SK-N-SH treated with all-trans-retinoic acid at 6 μM for 48 hours (cell line): ENCODE measurements around the gene CAMSAP3.

Experiments
- ATAC-seq: fragments of 200-7000 bp; cut with Tn5 transposase; 3 replicates; pipeline ENCODE4 v1.9.1; 2020; ENCODE audit warnings: mild to moderate bottlenecking, moderate library complexity
- BACH2 ChIP-seq: fragments of 250-450 bp; sonication (Bioruptor Pico); IDR thresholded peaks from 2 replicates; pipeline ENCODE4 v1.9.0; 2021; ENCODE audit warnings: mild to moderate bottlenecking, borderline replicate concordance
- CREB5 ChIP-seq: fragments of 250-450 bp; sonication (Bioruptor Pico); IDR thresholded peaks from 2 replicates; pipeline ENCODE4 v1.5.1; 2020; ENCODE audit warnings: low read depth, mild to moderate bottlenecking, moderate library complexity
- CSDC2 ChIP-seq: fragments of 250-450 bp; sonication (Bioruptor Pico); IDR thresholded peaks from 2 replicates; pipeline ENCODE4 v1.5.0; 2020; ENCODE audit warnings: mild to moderate bottlenecking, moderate library complexity
- CSRNP3 ChIP-seq: fragments of 250-450 bp; sonication (Bioruptor Pico); IDR thresholded peaks from 2 replicates; pipeline ENCODE4 v1.5.1; 2021; ENCODE audit warnings: mild to moderate bottlenecking, moderate library complexity
- ESRRG ChIP-seq: fragments of 250-450 bp; sonication (Bioruptor Pico); IDR thresholded peaks from 2 replicates; pipeline ENCODE4 v1.6.1; 2021; ENCODE audit warnings: mild to moderate bottlenecking
- GLIS3 ChIP-seq: fragments of 250-450 bp; sonication (Bioruptor Pico); IDR thresholded peaks from 2 replicates; pipeline ENCODE4 v1.5.0; 2020; ENCODE audit warnings: mild to moderate bottlenecking, moderate library complexity
- ISL1 ChIP-seq: fragments of 250-450 bp; sonication (Bioruptor Pico); IDR thresholded peaks from 2 replicates; pipeline ENCODE4 v2.1.2; 2022; ENCODE audit warnings: mild to moderate bottlenecking, moderate library complexity
- OSR1 ChIP-seq: fragments of 250-450 bp; sonication (Bioruptor Pico); IDR thresholded peaks from 2 replicates; pipeline ENCODE4 v1.8.0; 2022; ENCODE audit warnings: moderate library complexity, mild to moderate bottlenecking, inconsistent platforms
- PPARA ChIP-seq: fragments of 250-450 bp; sonication (Bioruptor Pico); IDR thresholded peaks from 2 replicates; pipeline ENCODE4 v1.5.0; 2020; ENCODE audit warnings: mild to moderate bottlenecking, borderline replicate concordance
- RARB ChIP-seq: fragments of 250-450 bp; sonication (Bioruptor Pico); IDR thresholded peaks from 2 replicates; pipeline ENCODE4 v1.8.0; 2021; ENCODE audit warnings: mild to moderate bottlenecking, moderate library complexity
- SNAI2 ChIP-seq: fragments of 250-450 bp; sonication (Bioruptor Pico); IDR thresholded peaks from 2 replicates; pipeline ENCODE4 v1.5.0; 2020; ENCODE audit warnings: mild to moderate bottlenecking, moderate library complexity
- TCF4 ChIP-seq: fragments of 250-450 bp; sonication (Bioruptor Pico); IDR thresholded peaks from 2 replicates; pipeline ENCODE4 v1.8.0; 2021; ENCODE audit warnings: mild to moderate bottlenecking, moderate library complexity, borderline replicate concordance
- TOX ChIP-seq: fragments of 250-450 bp; sonication (Bioruptor Pico); IDR thresholded peaks from 2 replicates; pipeline ENCODE4 v1.8.0; 2021; ENCODE audit warnings: mild to moderate bottlenecking, moderate library complexity, borderline replicate concordance
- TSHZ2 ChIP-seq: fragments of 250-450 bp; sonication (Bioruptor Pico); IDR thresholded peaks from 2 replicates; pipeline ENCODE4 v1.5.0; 2020; ENCODE audit warnings: mild to moderate bottlenecking, moderate library complexity
- ZFP3 ChIP-seq: fragments of 250-450 bp; sonication (Bioruptor Pico); IDR thresholded peaks from 2 replicates; pipeline ENCODE4 v1.5.0; 2020; ENCODE audit warnings: mild to moderate bottlenecking, moderate library complexity
- ZFP30 ChIP-seq: fragments of 450-650 bp; formaldehyde crosslinking; IDR thresholded peaks from 2 replicates; pipeline ENCODE4 v1.5.0; 2022; ENCODE audit warnings: mild to moderate bottlenecking, moderate library complexity
- ZNF565 ChIP-seq: fragments of 450-650 bp; formaldehyde crosslinking; conservative IDR thresholded peaks from 2 replicates; pipeline ENCODE4 v1.5.0; 2020; ENCODE audit warnings: low read depth, mild to moderate bottlenecking, moderate library complexity
- ZNF70 ChIP-seq: fragments of 450-650 bp; formaldehyde crosslinking; IDR thresholded peaks from 2 replicates; pipeline ENCODE4 v1.5.0; 2020; ENCODE audit warnings: mild to moderate bottlenecking, moderate library complexity
- ZNF8 ChIP-seq: fragments of 450-650 bp; formaldehyde crosslinking; IDR thresholded peaks from 2 replicates; pipeline ENCODE4 v1.5.0; 2020; ENCODE audit warnings: mild to moderate bottlenecking, moderate library complexity
- TF ChIP-seq, protein P1 (sequence below): fragments of 250-450 bp; sonication (Bioruptor Pico); IDR thresholded peaks from 2 replicates; pipeline ENCODE4 v1.8.0; 2021; ENCODE audit warnings: low read depth, mild to moderate bottlenecking, moderate library complexity, borderline replicate concordance
- TF ChIP-seq, protein P2 (sequence below): fragments of 250-450 bp; sonication (Bioruptor Pico); IDR thresholded peaks from 2 replicates; pipeline ENCODE4 v1.8.0; 2020; ENCODE audit warnings: mild to moderate bottlenecking, moderate library complexity, borderline replicate concordance

Gene CAMSAP3

GRCh38 chr19:7638802-7639465 is 43.3 kb downstream of the CAMSAP3 start:
- ATAC-seq = no peak
- TF ChIP-seq CSRNP3 (CRISPR knock-in tag) = no peak
- TF ChIP-seq TCF4 (CRISPR knock-in tag) = no peak
- TF ChIP-seq ZNF8 (CRISPR knock-in tag) = no peak
- TF ChIP-seq ZNF565 = no peak
- TF ChIP-seq ISL1 (CRISPR knock-in tag) = no peak
- no peak for TF ChIP-seq CSDC2
- no peak for TF ChIP-seq BACH2 (CRISPR knock-in tag)
- no peak for TF ChIP-seq GLIS3 (CRISPR knock-in tag)
- no peak for TF ChIP-seq ESRRG (CRISPR knock-in tag)
- TF ChIP-seq ZFP3 = no peak
- TF ChIP-seq, protein P1, sequence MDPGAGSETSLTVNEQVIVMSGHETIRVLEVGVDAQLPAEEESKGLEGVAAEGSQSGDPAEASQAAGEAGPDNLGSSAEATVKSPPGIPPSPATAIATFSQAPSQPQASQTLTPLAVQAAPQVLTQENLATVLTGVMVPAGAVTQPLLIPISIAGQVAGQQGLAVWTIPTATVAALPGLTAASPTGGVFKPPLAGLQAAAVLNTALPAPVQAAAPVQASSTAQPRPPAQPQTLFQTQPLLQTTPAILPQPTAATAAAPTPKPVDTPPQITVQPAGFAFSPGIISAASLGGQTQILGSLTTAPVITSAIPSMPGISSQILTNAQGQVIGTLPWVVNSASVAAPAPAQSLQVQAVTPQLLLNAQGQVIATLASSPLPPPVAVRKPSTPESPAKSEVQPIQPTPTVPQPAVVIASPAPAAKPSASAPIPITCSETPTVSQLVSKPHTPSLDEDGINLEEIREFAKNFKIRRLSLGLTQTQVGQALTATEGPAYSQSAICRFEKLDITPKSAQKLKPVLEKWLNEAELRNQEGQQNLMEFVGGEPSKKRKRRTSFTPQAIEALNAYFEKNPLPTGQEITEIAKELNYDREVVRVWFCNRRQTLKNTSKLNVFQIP (CRISPR knock-in tag) = no peak
- TF ChIP-seq TSHZ2 (CRISPR knock-in tag) = no peak
- no peak for TF ChIP-seq ZNF70 (CRISPR knock-in tag)
- TF ChIP-seq ZFP30 (CRISPR knock-in tag) = no peak
- TF ChIP-seq SNAI2 (CRISPR knock-in tag) = no peak
- TF ChIP-seq, protein P2, sequence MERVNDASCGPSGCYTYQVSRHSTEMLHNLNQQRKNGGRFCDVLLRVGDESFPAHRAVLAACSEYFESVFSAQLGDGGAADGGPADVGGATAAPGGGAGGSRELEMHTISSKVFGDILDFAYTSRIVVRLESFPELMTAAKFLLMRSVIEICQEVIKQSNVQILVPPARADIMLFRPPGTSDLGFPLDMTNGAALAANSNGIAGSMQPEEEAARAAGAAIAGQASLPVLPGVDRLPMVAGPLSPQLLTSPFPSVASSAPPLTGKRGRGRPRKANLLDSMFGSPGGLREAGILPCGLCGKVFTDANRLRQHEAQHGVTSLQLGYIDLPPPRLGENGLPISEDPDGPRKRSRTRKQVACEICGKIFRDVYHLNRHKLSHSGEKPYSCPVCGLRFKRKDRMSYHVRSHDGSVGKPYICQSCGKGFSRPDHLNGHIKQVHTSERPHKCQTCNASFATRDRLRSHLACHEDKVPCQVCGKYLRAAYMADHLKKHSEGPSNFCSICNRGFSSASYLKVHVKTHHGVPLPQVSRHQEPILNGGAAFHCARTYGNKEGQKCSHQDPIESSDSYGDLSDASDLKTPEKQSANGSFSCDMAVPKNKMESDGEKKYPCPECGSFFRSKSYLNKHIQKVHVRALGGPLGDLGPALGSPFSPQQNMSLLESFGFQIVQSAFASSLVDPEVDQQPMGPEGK (CRISPR knock-in tag) = no peak
- no peak for TF ChIP-seq OSR1
- TF ChIP-seq PPARA = no peak
- TF ChIP-seq, all 23 proteins: peak for 0

GRCh38 chr19:7639863-7640348 is 44.2 kb downstream of the CAMSAP3 start:
- no peak for ATAC-seq
- TF ChIP-seq OSR1 (no peak), ZNF8 (CRISPR knock-in tag) (no peak), CSRNP3 (CRISPR knock-in tag) (no peak), PPARA (no peak), ISL1 (CRISPR knock-in tag) (no peak), ZNF70 (CRISPR knock-in tag) (no peak), SNAI2 (CRISPR knock-in tag) (no peak), ESRRG (CRISPR knock-in tag) (no peak), RARB (CRISPR knock-in tag) (no peak), TOX (CRISPR knock-in tag) (no peak), CREB5 (CRISPR knock-in tag) (no peak), ZFP3 (no peak)
- TF ChIP-seq, protein P1 (CRISPR knock-in tag) = no peak
- TF ChIP-seq, protein P2 (CRISPR knock-in tag) = no peak
